Putamen (tissue), 1 donor: ENCODE measurements around the gene VCX2.
"Not testable (repeated sequence)": the region's sequence is repeated elsewhere in the genome, so short reads cannot be mapped to it uniquely, and the experiment has no call there.

Source experiments
- DNase-seq: peaks from one replicate; pipeline ENCODE4 v3.0.0-alpha.2; 2016; ENCODE audit warnings: low spot score

The VCX2 gene

DNA sequence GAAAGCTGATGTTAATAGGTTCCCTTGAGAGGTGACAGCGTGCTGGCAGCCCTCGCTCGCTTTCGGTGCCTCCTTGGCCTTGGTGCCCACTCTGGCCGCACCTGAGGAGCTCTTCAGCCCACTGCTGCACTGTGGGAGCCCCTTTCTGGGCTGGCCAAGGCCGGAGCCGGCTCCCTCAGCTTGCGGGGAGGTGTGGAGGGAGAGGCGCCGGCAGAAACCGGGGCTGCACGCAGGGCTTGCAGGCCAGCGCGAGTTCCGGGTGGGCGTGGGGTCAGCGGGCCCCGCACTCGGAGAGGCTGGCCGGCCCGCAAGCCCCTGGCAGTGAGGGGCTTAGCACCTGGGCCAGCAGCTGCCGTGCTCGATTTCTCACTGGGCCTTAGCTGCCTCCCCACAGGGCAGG is 49.7 kb downstream of the VCX2 start:
- DNase-seq = not testable (repeated sequence)
